Left lung (tissue), 10 donors: ENCODE data around the gene CNIH4. TPM values are rescaled to one million over a fixed set of nuclear protein-coding genes. Genes with fewer than 3 reads are reported as not detected.

ENCODE experiments used
- ATAC-seq: fragments of 200-7000 bp; cut with Tn5 transposase; one replicate; pipeline ENCODE4 v1.9.1; 2020; ENCODE audit warnings: moderate library complexity
- DNase-seq, 4 donors: peaks; one replicate each; pipeline ENCODE4 v3.0.0-alpha.2; 2013 to 2020
- H3K27ac ChIP-seq, 2 donors: fragments of 200-600 bp; sonication (generic) in 1 of 2; one replicate each; pipeline versions ENCODE4 v1.5.0 to v1.8.0; 2020 to 2021
- H3K27me3 ChIP-seq, 2 donors: fragments of 200-600 bp; sonication (generic) in 1 of 2; one replicate each; pipeline versions ENCODE4 v1.5.0 to v1.8.0; 2020 to 2021
- H3K36me3 ChIP-seq, 2 donors: fragments of 200-600 bp; sonication (generic) in 1 of 2; one replicate each; pipeline versions ENCODE4 v1.5.0 to v1.8.0; 2020 to 2021
- H3K4me1 ChIP-seq, 2 donors: fragments of 200-600 bp; one replicate each; pipeline ENCODE4 v1.8.0; 2021
- H3K4me3 ChIP-seq, 2 donors: fragments of 200-600 bp; sonication (generic) in 1 of 2; one replicate each; pipeline versions ENCODE4 v1.5.0 to v1.8.0; 2020 to 2021; ENCODE audit warnings: mild to moderate bottlenecking in 1 of 2
- H3K9me3 ChIP-seq, 2 donors: fragments of 200-600 bp; sonication (generic) in 1 of 2; one replicate each; pipeline versions ENCODE4 v1.5.0 to v1.8.0; 2020 to 2021
- intact Hi-C, 2 donors: fragments of 100-400 bp; cut with DNase I; formaldehyde crosslinking; loops; one replicate each; pipeline versions ENCODE4 v1.11.2 to v1.14.2; 2022
- polyA plus RNA-seq, 6 donors: library from polyadenylated mRNA; unstranded; fragments of 120-200 nt; gene quantifications; one replicate each; pipeline ENCODE4 v1.2.1, GENCODE V29; 2013; ENCODE audit not compliant: insufficient read length in 6 of 6
- total RNA-seq, 2 donors: library from RNA; stranded (reverse); fragmentation: NEBNext Ultra II Directional; extraction: Animal tissue kit (Norgen Biotek cat#: 25700); gene quantifications; one replicate each; pipeline ENCODE4 v1.2.1, GENCODE V29; 2021
- TF ChIP-seq, protein P1 (sequence below), 2 donors: fragments of 200-600 bp; sonication (generic) in 1 of 2; IDR thresholded peaks; one replicate each; pipeline versions ENCODE4 v1.5.0 to v1.8.0; 2021; ENCODE audit warnings: antibody characterized with exemption in 2 of 2
- donor health status: DM: no; HTN: yes; CAD: no.
- donor health status: DM: no; HTN: no; CAD: no.

The CNIH4 gene
- total and polyA plus RNA-seq, 8 donors, result 34.3 to 87.4 (median 39.5) TPM

DNA sequence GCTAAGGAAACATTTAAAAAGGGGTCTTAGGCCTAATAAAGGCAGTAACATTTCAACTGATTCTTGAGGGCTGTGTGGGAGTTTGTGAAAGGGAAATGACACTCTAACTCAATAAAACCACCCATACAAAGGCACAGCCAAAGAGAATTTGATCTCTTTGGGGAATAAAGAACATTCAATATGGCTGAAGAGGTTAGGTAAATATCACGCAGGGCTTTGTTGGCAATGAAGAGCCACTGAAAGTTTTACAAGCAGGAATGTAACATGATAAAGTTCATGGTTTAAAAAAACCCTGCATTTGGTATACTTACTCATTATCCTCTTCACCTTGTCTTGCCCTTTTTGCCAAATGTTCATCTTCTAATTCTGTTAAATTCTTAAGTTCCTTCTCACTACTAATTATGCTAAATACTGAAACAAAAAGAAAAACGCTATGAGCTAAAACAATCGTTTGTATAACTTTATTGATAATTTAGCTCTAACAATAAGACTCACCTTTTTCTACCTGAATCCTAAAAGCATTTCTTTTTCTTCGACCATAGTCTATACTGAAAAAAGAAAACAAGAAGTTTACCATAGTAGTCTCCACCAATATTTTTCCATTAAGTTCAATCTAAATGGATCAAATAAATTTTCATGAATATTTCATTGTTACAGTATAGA lies 39.2 kb upstream of the CNIH4 start:
- Histone ChIP-seq H3K4me3 (no peak overlapping the region), H3K9me3 (no peaks in the 10 kb centered on the region), H3K27me3 (no peaks in the 10 kb centered on the region), H3K27ac (peak overlapping the region in 1 of 2 donors; percentile 19), H3K4me1 (no peaks in the 10 kb centered on the region), H3K36me3 (peaks cover 0 to 49% of the 10 kb centered on the region in 2 donors)
- ATAC-seq (peak; percentile 58), DNase-seq (no peak)
- intact Hi-C loops, result no loop called here
- TF ChIP-seq, protein P1, sequence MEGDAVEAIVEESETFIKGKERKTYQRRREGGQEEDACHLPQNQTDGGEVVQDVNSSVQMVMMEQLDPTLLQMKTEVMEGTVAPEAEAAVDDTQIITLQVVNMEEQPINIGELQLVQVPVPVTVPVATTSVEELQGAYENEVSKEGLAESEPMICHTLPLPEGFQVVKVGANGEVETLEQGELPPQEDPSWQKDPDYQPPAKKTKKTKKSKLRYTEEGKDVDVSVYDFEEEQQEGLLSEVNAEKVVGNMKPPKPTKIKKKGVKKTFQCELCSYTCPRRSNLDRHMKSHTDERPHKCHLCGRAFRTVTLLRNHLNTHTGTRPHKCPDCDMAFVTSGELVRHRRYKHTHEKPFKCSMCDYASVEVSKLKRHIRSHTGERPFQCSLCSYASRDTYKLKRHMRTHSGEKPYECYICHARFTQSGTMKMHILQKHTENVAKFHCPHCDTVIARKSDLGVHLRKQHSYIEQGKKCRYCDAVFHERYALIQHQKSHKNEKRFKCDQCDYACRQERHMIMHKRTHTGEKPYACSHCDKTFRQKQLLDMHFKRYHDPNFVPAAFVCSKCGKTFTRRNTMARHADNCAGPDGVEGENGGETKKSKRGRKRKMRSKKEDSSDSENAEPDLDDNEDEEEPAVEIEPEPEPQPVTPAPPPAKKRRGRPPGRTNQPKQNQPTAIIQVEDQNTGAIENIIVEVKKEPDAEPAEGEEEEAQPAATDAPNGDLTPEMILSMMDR (IDR thresholded peaks at IDR 0.05), result no peak

DNA sequence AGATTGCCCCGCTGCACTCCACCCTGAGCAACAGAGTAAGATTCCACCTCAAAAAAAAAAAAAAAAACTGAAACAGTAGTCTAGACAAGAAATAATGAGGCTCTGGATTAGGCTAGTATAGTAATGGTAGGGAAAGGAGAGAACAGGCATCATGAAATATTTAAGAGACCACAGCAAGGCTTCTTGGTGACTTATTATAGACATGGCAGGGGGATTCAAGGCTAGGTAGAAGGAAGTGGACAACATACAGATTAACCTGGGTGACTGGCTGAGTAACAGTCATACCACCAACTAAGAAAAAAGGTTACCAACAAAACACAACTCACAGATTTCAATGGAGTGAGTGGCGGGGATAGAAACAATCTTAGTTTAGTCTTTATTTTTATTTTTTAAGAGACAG lies 35.0 kb upstream of the CNIH4 start:
- no peaks in the 10 kb centered on the region for H3K27me3 ChIP-seq
- TF ChIP-seq, protein P1 (IDR thresholded peaks at IDR 0.05), result no peak
- intact Hi-C loops, result no loop called here

DNA sequence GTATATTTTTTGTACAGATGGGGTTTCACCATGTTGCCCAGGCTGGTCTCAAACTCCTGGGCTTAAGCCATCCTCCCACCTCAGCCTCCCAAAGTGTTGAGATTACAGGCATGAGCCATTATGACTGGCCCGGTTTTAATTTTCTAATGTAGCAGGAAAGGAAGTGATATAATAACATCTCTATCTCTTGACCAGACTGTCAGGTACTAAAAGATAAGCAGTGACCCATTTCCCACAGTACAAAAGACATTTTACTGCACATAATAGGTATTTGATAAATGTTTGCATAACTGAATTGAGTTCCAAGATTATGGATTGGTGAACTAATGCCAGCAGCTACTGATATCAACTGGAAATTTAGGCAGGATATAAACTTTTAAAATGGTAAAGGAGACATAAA lies 30.7 kb upstream of the CNIH4 start:
- intact Hi-C loops, result no loop called here
- ATAC-seq, result no peak

More for the DNA sequence above, 35.0 kb upstream of the CNIH4 start:
- H3K27ac ChIP-seq, result no peak overlapping the region
- H3K36me3 ChIP-seq, result peaks cover 0 to 27% of the 10 kb centered on the region in 2 donors
- H3K4me3 ChIP-seq, result no peak overlapping the region
- no peak for ATAC-seq
- no peaks in the 10 kb centered on the region for H3K9me3 ChIP-seq
- H3K4me1 ChIP-seq, result no peaks in the 10 kb centered on the region
- no peak for DNase-seq

GRCh38 chr1:224328644-224329043 lies 28.0 kb upstream of the CNIH4 start:
- TF ChIP-seq, protein P1 (IDR thresholded peaks at IDR 0.05), result no peak
- DNase-seq (no peak), ATAC-seq (no peak)
- Histone ChIP-seq H3K9me3 (no peaks in the 10 kb centered on the region), H3K4me3 (peak overlapping the region in 1 of 2 donors; percentile 88), H3K27ac (no peak overlapping the region), H3K4me1 (peaks cover 6 to 36% of the 10 kb centered on the region in 2 donors), H3K36me3 (peaks cover 0 to 22% of the 10 kb centered on the region in 2 donors), H3K27me3 (no peaks in the 10 kb centered on the region)
- intact Hi-C loops, result no loop called here

More for the DNA sequence above, 30.7 kb upstream of the CNIH4 start:
- TF ChIP-seq, protein P1 (IDR thresholded peaks at IDR 0.05), result no peak
- no peak for DNase-seq
- H3K27me3 ChIP-seq, result no peaks in the 10 kb centered on the region
- H3K9me3 ChIP-seq, result no peaks in the 10 kb centered on the region
- peaks cover 6 to 25% of the 10 kb centered on the region in 2 donors for H3K4me1 ChIP-seq
- peaks cover 0 to 22% of the 10 kb centered on the region in 2 donors for H3K36me3 ChIP-seq
- H3K4me3 ChIP-seq, result no peak overlapping the region
- no peak overlapping the region for H3K27ac ChIP-seq

DNA sequence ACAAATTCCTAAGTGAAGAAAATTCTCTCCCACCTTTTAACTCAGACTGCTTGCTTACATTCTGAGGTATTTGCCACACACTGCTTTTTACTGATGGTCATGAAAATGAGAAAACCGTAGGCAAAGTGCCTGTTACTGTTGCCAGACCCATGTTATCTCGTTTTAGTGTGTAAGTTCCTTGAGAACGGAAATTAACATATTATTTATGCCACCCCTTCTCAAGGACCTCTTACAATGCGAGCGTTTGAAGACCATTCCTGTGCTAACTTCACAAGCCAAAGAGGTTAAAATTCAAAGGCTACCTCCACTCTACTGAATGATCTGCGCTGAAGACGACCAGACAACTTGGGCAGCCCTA lies 27.2 kb upstream of the CNIH4 start:
- H3K36me3 ChIP-seq, result peaks cover 0 to 18% of the 10 kb centered on the region in 2 donors
- H3K4me1 ChIP-seq, result peaks cover 6 to 40% of the 10 kb centered on the region in 2 donors
- H3K9me3 ChIP-seq, result no peaks in the 10 kb centered on the region
- H3K27me3 ChIP-seq, result no peaks in the 10 kb centered on the region
- H3K4me3 ChIP-seq, result peak overlapping the region; percentile 66 to 88
- TF ChIP-seq, protein P1 (IDR thresholded peaks at IDR 0.05), result no peak
- ATAC-seq (no peak), DNase-seq (no peak)
- H3K27ac ChIP-seq, result peak overlapping the region; percentile 93 to 94
- intact Hi-C loops, result no loop called here
